H1 (cell line): ENCODE measurements around the gene WBP4. TPM values are rescaled to one million over a fixed set of nuclear protein-coding genes. Genes with fewer than 3 reads are reported as not detected.

Experiments
- CTCF ChIA-PET: fragments of 300-600 bp; sonication (Branson Sonifier 250); formaldehyde crosslinking; loops from one replicate; lab custom pipeline; 2021; ENCODE audit not compliant: partially characterized antibody; lab: Charles Lee
- POLR2A ChIA-PET: fragments of 300-600 bp; sonication (Branson Sonifier 250); formaldehyde crosslinking; loops from one replicate; lab custom pipeline; 2021; ENCODE audit warnings: inconsistent platforms; ENCODE audit not compliant: partially characterized antibody; lab: Charles Lee
- DNase-seq, 2 experiments: peaks; one replicate each; pipeline versions ENCODE4 v3.0.0 to v3.0.0-alpha.2; 2010 to 2022; ENCODE audit warnings: low spot score in 2 of 2, low read depth in 1 of 2, mixed read lengths in 1 of 2
- FAIRE-seq: peaks from 2 replicates; lab custom pipeline; 2011; peaks lifted over from hg19 to GRCh38; lab: Jason Lieb, UNC
- H2AFZ ChIP-seq: 2 replicates; pipeline ENCODE4 v1.8.1; 2012; ENCODE audit warnings: low read length, inconsistent platforms
- H2AK5ac ChIP-seq: 2 replicates; pipeline ENCODE4 v1.6.1; 2013; ENCODE audit warnings: low read depth, low read length
- H2BK120ac ChIP-seq: replicated peaks from 2 replicates; pipeline ENCODE3; 2013; ENCODE audit warnings: low read depth, low read length, inconsistent platforms
- H2BK12ac ChIP-seq: 2 replicates; pipeline ENCODE4 v1.6.1; 2013; ENCODE audit warnings: low read depth, low read length
- H2BK15ac ChIP-seq: 2 replicates; pipeline ENCODE4 v1.6.1; 2013; ENCODE audit warnings: low read length
- H2BK20ac ChIP-seq: 2 replicates; pipeline ENCODE4 v1.6.1; 2013; ENCODE audit warnings: low read length
- H2BK5ac ChIP-seq: 2 replicates; pipeline ENCODE4 v1.6.1; 2013; ENCODE audit warnings: low read depth, low read length
- H3K14ac ChIP-seq: 2 replicates; pipeline ENCODE4 v1.6.1; 2013; ENCODE audit warnings: inconsistent platforms; ENCODE audit not compliant: insufficient read length
- H3K18ac ChIP-seq: 2 replicates; pipeline ENCODE4 v1.6.1; 2013; ENCODE audit warnings: low read length; ENCODE audit errors: extremely low read depth
- H3K23ac ChIP-seq: 2 replicates; pipeline ENCODE4 v1.6.1; 2013; ENCODE audit warnings: inconsistent platforms; ENCODE audit not compliant: insufficient read length
- H3K23me2 ChIP-seq: 2 replicates; pipeline ENCODE4 v1.6.1; 2013; ENCODE audit warnings: low read depth, low read length
- H3K27ac ChIP-seq: 2 replicates; pipeline ENCODE4 v1.6.1; 2011; ENCODE audit warnings: low read depth, low read length, inconsistent platforms
- H3K27me3 ChIP-seq, 4 experiments: replicated peaks in 1 of 4; 1 replicate in 1 of 4; 2 replicates in 3 of 4; pipeline versions ENCODE4 v1.6.1 to v1.8.1; 2011 to 2013; ENCODE audit warnings: low read length in 3 of 4, mild to moderate bottlenecking in 3 of 4, inconsistent platforms in 2 of 4, mixed read lengths in 2 of 4, moderate library complexity in 1 of 4; ENCODE audit not compliant: control insufficient read depth in 3 of 4, insufficient read depth in 3 of 4; ENCODE audit errors: extremely low read depth in 1 of 4
- H3K36me3 ChIP-seq, 4 experiments: 2 replicates each; pipeline versions ENCODE4 v1.6.1 to v1.8.1; 2011 to 2013; ENCODE audit warnings: mild to moderate bottlenecking in 4 of 4, low read length in 3 of 4, moderate library complexity in 2 of 4, control low read depth in 1 of 4, inconsistent platforms in 1 of 4; ENCODE audit not compliant: insufficient read depth in 4 of 4, control insufficient read depth in 2 of 4
- H3K4ac ChIP-seq: replicated peaks from 2 replicates; pipeline ENCODE3; 2013; ENCODE audit warnings: low read length, low read depth, mixed read lengths, inconsistent platforms; ENCODE audit not compliant: insufficient read length
- H3K4me1 ChIP-seq, 4 experiments: replicated peaks in 1 of 4; 1 replicate in 1 of 4; 2 replicates in 3 of 4; pipeline versions ENCODE4 v1.6.1 to v1.8.1; 2011 to 2013; ENCODE audit warnings: low read length in 3 of 4, inconsistent platforms in 2 of 4, mixed read lengths in 1 of 4; ENCODE audit not compliant: insufficient read depth in 4 of 4, control insufficient read depth in 3 of 4
- H3K4me2 ChIP-seq, 2 experiments: 2 replicates each; pipeline versions ENCODE4 v1.6.1 to v1.8.1; 2011 to 2013; ENCODE audit warnings: low read depth in 2 of 2, low read length in 2 of 2, control low read depth in 1 of 2, inconsistent platforms in 1 of 2, mild to moderate bottlenecking in 1 of 2; ENCODE audit not compliant: insufficient read depth in 1 of 2
- H3K4me3 ChIP-seq, 4 experiments: fragments of 200-600, 300-600 bp in 1 of 4; sonication (generic), shearing (Covaris generic), sonication (Bioruptor Twin) in 1 of 4; 2 replicates each; pipeline versions ENCODE4 v1.5.1 to v1.8.1; 2011 to 2016; ENCODE audit warnings: low read length in 4 of 4, low read depth in 3 of 4, control low read depth in 2 of 4, inconsistent platforms in 2 of 4, mild to moderate bottlenecking in 2 of 4, mixed read lengths in 1 of 4, moderate library complexity in 1 of 4; ENCODE audit not compliant: insufficient read depth in 2 of 4; ENCODE audit errors: extremely low read depth in 1 of 4
- H3K56ac ChIP-seq: replicated peaks from 2 replicates; pipeline ENCODE3; 2013; ENCODE audit warnings: low read depth, mild to moderate bottlenecking, mixed read lengths, low read length, inconsistent platforms; ENCODE audit not compliant: insufficient read length
- H3K79me1 ChIP-seq: 2 replicates; pipeline ENCODE4 v1.6.1; 2013; ENCODE audit warnings: low read depth, low read length, control low read depth
- H3K79me2 ChIP-seq, 2 experiments: 2 replicates each; pipeline versions ENCODE4 v1.6.1 to v1.8.1; 2012 to 2013; ENCODE audit warnings: low read length in 2 of 2, mild to moderate bottlenecking in 2 of 2, inconsistent platforms in 1 of 2; ENCODE audit not compliant: insufficient read depth in 2 of 2, control insufficient read depth in 1 of 2
- H3K9ac ChIP-seq, 4 experiments: replicated peaks in 1 of 4; 1 replicate in 1 of 4; 2 replicates in 3 of 4; pipeline versions ENCODE4 v1.6.1 to v1.8.1; 2011 to 2013; ENCODE audit warnings: low read depth in 3 of 4, low read length in 3 of 4, control low read depth in 2 of 4, mild to moderate bottlenecking in 2 of 4, moderate library complexity in 2 of 4, inconsistent platforms in 1 of 4; ENCODE audit errors: extremely low read depth in 1 of 4
- H3K9me3 ChIP-seq, 2 experiments: 2 replicates each; pipeline versions ENCODE4 v1.6.1 to v1.8.1; 2012 to 2013; ENCODE audit warnings: mild to moderate bottlenecking in 2 of 2, moderate library complexity in 2 of 2, control low read depth in 1 of 2, inconsistent platforms in 1 of 2, low read depth in 1 of 2, low read length in 1 of 2, mixed read lengths in 1 of 2; ENCODE audit not compliant: insufficient read depth in 2 of 2
- H4K20me1 ChIP-seq, 2 experiments: replicated peaks in 1 of 2; 2 replicates each; pipeline versions ENCODE3 to v1.8.1; 2011 to 2013; ENCODE audit warnings: inconsistent platforms in 2 of 2, low read length in 2 of 2, mild to moderate bottlenecking in 1 of 2; ENCODE audit not compliant: insufficient read depth in 2 of 2, control insufficient read depth in 1 of 2
- H4K5ac ChIP-seq: 2 replicates; pipeline ENCODE4 v1.6.1; 2013; ENCODE audit warnings: low read length, low read depth, mixed read lengths, inconsistent platforms; ENCODE audit not compliant: insufficient read length
- H4K8ac ChIP-seq: 2 replicates; pipeline ENCODE4 v1.8.0; 2013; ENCODE audit warnings: mild to moderate bottlenecking, moderate library complexity, low read length, inconsistent platforms; ENCODE audit not compliant: insufficient read depth; ENCODE audit errors: extremely low read depth
- H4K91ac ChIP-seq: replicated peaks from 2 replicates; pipeline ENCODE3; 2013; ENCODE audit warnings: low read length, mixed read lengths, inconsistent platforms; ENCODE audit not compliant: insufficient read length
- JUN ChIP-seq: IDR thresholded peaks from 2 replicates; pipeline ENCODE4 v1.6.1; 2011; ENCODE audit warnings: low read depth, mild to moderate bottlenecking, improper control_type of control experiment, low read length
- WGBS, 2 experiments: shearing (Covaris generic) in 1 of 2; methylation state at CpG; one replicate each; pipeline versions ENCODE4 v1.1.6 to v1.1.7; 2013 to 2015; ENCODE audit warnings: low lambda C conversion rate in 2 of 2, mixed read lengths in 2 of 2, inconsistent platforms in 1 of 2, low coverage in 1 of 2, missing lambda C conversion rate in 1 of 2; ENCODE audit not compliant: insufficient replicate concordance in 2 of 2, insufficient coverage in 1 of 2, insufficient read length in 1 of 2; ENCODE audit errors: extremely low coverage in 1 of 2, missing lambda C conversion rate in 1 of 2; 5-methylcytosine and 5-hydroxymethylcytosine counted together
- polyA plus RNA-seq, 7 experiments: library from polyadenylated mRNA; depleted of rRNA in 3 of 7; stranded (reverse) in 5 of 7; unstranded in 2 of 7; fragments of >200 nt in 5 of 7; fragments of 200-250 nt in 2 of 7; gene quantifications; 1 replicate in 5 of 7; 2 replicates in 1 of 7; 4 replicates in 1 of 7; pipeline versions ENCODE4 v1.2.1 to v1.2.3, GENCODE V29; 2011 to 2013; ENCODE audit warnings: missing spikeins in 2 of 7, mixed read lengths in 2 of 7
- total RNA-seq: library from RNA; stranded (reverse); fragmentation: NEBNext Ultra II Directional; extraction: Animal tissue kit (Norgen Biotek cat#: 25700); gene quantifications from 2 replicates; pipeline ENCODE4 v1.2.1, GENCODE V29; 2021

WBP4 gene
- total and polyA plus RNA-seq, 2 of the 8 experiments (the other 6 are each of a cell fraction or from before 2014, with no cell fraction given) = 3.0 to 10.0 TPM

- Histone ChIP-seq H4K91ac (no peak overlapping the region), H2BK12ac (no peak overlapping the region), H4K20me1 (no peaks in the 10 kb centered on the region), H3K23ac (no peak overlapping the region), H2AK5ac (no peak overlapping the region), H2BK120ac (no peak overlapping the region), H3K4me3 (peak overlapping the region in 1 of 4 experiments; percentile 12; a peak in 1 of 8 replicates), H3K9ac (no peak overlapping the region), H3K56ac (no peak overlapping the region), H3K79me1 (no peaks in the 10 kb centered on the region), H3K4ac (no peak overlapping the region), H2BK20ac (no peak overlapping the region), H3K27me3 (no peaks in the 10 kb centered on the region), H3K4me2 (peak overlapping the region; percentile 0 to 30; a peak in 1 of 4 replicates), H3K79me2 (no peaks in the 10 kb centered on the region), H2AFZ (no peak overlapping the region), H3K9me3 (no peaks in the 10 kb centered on the region), H3K18ac (no peak overlapping the region), H3K23me2 (no peaks in the 10 kb centered on the region), H4K8ac (no peak overlapping the region), H3K36me3 (no peaks in the 10 kb centered on the region), H3K27ac (no peak overlapping the region), H4K5ac (no peak overlapping the region), H2BK5ac (no peak overlapping the region), H3K14ac (no peak overlapping the region), H3K4me1 (peaks cover 0 to 20% (median 0%) of the 10 kb centered on the region in 4 experiments; a peak in 4 of 7 replicates), H2BK15ac (no peak overlapping the region)
- POLR2A ChIA-PET = no interaction called here
- 43% methylated on average over 6 of the region's 6 CpGs; no CpG with 5 or more reads in 1 of the 2 experiments for WGBS, 2 experiments
- CTCF ChIA-PET = no interaction called here
- FAIRE-seq (no peak), DNase-seq (no peak)
- TF ChIP-seq JUN = no peak
These were observed 45.4 kb upstream of the WBP4 start for GRCh38 chr13:41015920-41016319.
